ENCODE results near the gene CES1.
"Not testable (repeated sequence)": the region's sequence is repeated elsewhere in the genome, so short reads cannot be mapped to it uniquely, and the experiment has no call there.

CES1 gene

DNA sequence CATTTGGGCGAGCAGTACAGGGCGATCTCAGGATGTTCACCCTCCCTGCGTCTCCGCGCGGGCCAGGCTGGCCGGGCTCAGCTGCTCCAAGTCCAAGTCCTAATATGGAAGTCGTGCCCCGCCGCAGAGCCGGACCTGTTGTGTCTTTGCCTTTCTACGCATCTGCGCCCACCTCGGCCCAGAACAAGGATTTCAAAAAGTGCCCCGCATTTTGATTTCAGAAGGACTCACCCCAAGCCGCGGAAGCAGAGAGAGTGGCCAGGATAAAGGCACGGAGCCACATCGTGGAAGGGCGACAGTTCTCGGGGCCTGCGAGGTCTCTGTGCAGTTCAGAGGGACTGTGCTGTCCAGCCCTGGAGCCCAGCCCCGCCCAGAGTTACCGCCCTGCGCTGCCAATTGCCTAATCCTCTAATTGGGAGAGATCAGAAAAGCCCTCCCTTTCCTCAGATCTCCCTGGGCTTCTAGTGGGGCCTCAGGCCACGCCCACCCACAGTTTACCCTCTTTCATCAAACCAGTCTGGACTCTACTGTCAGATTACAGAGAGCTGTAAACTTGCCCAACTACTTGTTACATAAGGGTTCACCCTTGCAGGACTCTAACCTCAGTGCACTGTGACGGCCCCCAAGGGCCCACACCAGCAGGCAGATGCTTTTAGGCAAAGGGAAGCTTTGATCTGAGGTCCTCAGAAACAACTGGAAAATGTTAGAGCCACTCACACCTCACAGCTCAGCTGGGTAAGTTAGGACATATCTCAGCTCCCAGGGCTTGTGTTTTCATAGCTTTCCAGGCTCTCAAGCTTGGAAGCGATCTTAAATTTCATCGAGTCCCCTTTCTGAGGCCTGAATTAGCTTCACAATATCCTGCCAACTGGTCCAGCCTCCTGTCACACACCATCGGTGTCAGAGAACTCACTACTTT, at the start of gene CES1:
CES1 (minus strand) TSS at position 324 of the 919 bp plus-strand sequence; CDS start at position 283, 41 bp downstream.
- no peak for DNase-seq

DNA sequence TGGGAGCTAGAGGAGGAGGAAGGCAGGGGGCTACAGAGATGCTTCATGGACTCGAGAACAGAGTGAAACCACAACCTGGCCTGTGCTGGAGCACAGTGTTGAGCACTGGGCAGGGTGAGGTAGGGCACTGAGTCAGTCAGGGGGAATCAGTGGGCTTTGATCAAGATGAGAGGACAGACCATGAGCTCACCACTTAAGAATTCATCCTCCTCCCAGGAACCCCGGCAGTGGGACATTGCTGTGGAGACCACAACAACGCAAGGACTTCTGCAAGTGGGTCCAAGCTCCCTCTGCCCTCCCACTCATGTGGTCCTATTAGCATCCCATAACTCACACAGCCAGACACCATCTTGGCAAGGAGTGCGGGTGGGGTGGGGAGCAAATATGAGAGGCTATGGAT, 44.0 kb upstream of the CES1 start:
- no peak for DNase-seq

DNA sequence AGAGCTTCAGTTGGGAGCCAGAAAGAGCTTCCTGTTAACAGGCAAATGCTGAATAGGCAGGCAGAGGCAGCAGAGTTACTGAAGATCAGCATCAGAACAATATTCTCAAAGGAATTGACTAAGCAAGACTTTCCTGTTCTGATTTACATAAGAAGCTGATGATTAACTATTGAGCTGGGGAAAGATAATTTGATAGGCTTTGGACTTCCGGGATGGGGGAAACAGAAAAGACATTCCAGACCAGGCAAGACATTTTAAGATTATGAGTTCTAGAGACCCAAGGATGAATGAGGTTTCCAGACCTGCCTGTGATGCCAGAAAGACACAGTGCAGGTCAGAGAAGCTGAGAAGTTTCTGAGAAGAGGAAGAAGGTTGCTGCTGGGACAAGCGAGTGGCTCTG, 42.4 kb upstream of the CES1 start, which contains the start of gene CES5A:
CES5A (minus strand) TSS at position 101 of the 400 bp plus-strand sequence. CDS start 152 bp downstream, outside the sequence.
- DNase-seq = no peak

- no peak for DNase-seq
Observed at GRCh38 chr16:55873122-55873521, 40.2 kb upstream of the CES1 start.

- DNase-seq = no peak
Observed at GRCh38 chr16:55872130-55872529, 39.2 kb upstream of the CES1 start.

DNA sequence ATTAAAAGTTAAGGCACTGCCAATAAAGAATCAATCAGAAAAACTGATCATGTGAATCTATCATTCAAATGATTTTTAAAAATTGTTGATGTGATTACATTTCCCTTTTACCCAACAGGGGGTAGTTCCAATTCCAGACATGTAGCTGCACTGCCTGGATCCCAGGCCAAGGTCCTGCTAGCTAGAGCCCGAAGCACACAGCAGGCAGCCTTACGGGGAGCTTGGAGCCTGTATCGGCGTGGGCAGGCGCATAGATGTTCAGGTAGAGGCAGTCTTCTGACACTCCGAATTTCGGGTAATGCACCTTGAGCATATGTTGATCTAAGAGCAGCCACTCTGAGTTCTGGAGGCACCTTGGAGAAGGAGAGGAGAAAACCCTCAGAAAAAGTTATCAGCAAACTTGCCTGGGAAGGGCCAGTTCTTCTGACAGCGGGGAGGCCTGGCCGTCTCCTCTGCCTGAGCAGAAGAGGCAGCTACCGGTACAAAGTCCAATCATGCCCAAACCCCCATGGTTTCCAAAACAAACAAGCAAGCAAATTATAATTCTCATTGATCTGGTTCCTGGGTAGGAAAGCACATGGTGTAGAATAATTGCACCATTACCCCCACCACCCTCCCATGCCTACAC, 38.6 kb upstream of the CES1 start:
- DNase-seq = no peak

GRCh38 chr16:55868980-55869379, 36.1 kb upstream of the CES1 start:
- DNase-seq = no peak

DNA sequence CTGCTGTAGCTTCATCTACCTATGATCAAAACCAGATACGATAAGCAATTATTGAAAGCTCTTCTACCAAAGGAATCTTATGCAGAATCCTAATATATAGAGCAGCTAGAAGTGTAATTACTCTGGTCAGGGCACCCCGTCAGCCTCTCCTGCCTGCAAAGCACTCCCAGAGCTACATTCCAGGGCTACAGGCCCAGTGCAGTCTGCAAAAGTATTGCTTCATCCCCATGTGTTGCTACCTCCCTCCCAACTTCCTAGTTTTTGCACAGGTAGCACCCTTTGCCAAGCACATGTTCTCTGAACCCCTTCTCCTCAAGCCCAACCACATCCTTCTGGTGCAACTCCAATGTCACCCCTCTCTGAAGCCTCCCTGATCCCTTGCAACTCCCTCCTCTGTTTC, 35.2 kb upstream of the CES1 start:
- no peak for DNase-seq

DNA sequence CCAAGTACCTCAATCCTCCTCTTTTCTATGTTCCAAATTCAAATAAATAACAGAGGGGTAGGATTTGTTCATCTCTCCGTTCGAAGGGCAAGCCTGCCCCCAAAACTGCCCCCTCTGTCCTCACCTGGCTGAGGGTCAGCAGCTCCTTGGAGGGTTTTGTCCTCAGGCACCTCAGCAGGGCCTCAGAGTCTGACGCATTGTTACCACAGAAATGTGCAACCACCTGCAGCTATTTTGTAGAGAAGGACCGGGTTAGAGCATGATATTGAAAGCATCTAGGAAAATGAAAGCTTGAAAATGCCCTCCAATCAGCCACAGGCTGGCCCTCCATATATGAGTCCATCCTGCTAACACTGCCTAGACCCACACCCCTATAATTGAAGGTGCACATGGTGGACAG, 28.4 kb upstream of the CES1 start:
- DNase-seq = no peak

DNA sequence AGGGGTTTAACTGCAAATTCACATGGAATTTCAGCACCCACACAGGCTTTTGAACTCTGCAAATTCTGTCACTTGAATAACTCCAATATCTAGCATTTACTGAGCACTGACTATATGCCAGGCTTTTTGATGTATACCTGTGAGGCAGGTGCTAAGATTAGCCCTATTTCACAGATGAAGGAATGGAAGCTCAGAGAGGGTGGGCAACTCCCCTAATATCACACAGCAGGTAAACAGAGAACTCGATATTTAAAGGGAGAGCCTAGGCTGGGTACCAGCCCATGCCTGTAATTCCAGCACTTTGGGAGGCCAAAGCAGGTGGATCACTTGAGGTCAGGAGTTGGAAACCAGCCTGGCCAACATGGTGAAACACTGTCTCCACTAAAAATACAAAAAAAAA, 24.8 kb upstream of the CES1 start:
- not testable (repeated sequence) for DNase-seq

- no peak for DNase-seq
Observed at GRCh38 chr16:55856950-55857349, 24.1 kb upstream of the CES1 start.

DNA sequence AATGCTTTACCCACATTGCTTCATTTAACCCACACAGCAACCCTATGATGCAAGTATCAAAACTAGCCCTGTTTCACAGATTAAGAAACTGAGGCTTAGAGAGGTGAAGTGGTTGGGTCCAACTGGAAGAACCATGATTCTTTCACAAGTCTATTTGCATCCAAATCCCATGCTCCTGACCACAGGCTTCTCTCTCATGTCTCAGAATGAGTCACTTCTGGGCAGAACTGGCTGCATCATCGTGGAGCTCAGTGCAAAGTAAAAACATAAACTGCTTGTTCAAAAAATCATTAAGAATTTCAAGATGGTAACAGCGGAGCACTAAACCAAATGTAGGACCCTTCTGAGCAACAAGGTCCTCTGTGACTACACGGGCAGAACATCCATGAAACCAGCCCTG, 20.2 kb upstream of the CES1 start:
- no peak for DNase-seq

GRCh38 chr16:55849536-55849935, 16.6 kb upstream of the CES1 start:
- no peak for DNase-seq

- DNase-seq = no peak
Observed at GRCh38 chr16:55846598-55847346, 13.9 kb upstream of the CES1 start.

DNA sequence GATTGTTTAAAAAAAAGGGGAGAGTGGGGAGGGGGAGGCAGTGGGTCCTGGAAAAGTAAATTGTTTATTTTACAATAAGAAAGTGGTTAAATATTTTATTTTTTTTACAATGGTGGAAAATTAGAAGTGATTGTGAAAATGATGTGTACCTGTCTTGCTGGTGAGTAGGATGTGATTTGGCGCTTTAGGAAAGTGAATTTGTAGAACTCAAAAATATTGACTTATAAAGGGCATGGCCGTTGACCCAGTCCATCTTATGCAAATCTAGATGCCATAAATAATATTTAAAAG, 10.2 kb upstream of the CES1 start:
- no peak for DNase-seq

DNA sequence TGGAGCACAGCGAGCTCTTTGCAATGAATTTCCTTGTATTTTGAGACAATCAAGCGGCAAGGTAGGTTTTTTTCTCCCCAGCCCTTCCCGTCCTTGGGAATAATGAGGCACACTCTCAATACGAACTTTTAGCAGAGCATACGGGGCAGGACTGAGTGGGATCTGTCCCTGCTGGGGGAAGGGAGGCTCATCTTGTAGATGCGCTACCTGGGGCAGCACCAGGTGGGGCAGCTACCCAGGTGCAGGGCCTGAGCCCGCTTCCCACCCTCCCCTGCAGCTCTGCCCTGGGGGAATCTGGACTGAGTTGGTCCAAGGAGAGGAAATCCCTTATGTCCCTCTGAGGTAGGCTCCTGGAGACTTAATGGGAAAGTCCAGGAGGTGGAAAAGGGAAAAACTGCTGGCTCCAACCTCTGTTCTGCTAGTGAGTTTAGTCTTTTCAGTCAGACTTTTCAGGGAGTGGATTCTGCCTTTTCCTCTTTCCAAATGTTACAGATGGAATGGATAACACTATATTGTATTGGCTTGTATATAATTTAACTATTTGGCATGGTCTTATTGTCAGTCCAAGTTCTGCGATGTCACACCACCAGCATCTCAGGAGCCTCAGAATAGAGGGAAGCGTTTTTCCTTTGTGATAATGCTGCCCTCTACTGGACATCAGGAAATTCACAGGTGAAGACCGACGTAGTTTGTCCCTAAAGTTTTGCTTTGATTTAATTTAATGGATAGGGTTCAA, 9.6 kb upstream of the CES1 start:
- DNase-seq = no peak

DNA sequence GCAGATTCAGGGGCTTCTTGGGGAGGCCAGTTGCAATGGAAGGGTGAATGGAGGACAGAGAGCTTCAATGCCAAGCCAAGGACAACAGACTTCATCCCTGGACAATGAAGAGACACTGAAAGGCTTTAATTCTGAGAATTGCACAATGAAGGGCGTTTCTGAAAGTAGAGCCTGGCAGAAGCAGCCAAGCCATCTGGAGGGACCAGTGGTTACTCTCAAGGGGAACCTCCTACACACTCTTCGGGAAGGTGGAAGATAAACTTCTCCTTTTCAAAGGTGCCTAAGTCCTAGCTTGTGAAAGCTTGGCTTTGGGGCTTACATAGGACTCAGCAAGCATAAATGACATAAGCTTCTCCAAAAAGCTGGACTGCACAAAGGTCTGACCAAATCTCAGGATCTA, 6.2 kb upstream of the CES1 start:
- no peak for DNase-seq

GRCh38 chr16:55836158-55836611, 3.3 kb upstream of the CES1 start:
- DNase-seq = no peak

- no peak for DNase-seq
Observed at GRCh38 chr16:55835581-55835980, 2.7 kb upstream of the CES1 start.

DNA sequence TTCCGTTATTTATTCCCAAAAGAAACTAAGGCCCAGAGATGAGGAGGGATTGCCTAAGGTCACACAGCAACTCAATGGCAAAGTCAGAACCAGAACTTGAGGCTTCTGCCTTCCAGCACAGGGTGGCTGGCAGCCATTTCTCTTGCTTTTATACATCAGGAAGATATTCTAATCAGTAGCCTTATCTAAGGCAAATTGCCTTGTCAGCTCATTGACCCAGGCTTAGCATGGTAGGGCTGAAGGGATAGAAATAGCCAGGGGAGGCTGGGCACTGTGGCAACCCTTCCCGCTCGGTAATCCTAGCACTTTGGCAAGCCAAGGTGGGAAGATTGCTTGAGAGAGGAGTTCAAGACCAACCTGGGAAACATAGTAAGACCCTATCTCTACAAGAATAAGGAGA, 2.3 kb upstream of the CES1 start:
- DNase-seq = not testable (repeated sequence)

GRCh38 chr16:55834049-55834448, 1.2 kb upstream of the CES1 start:
- DNase-seq = no peak

DNA sequence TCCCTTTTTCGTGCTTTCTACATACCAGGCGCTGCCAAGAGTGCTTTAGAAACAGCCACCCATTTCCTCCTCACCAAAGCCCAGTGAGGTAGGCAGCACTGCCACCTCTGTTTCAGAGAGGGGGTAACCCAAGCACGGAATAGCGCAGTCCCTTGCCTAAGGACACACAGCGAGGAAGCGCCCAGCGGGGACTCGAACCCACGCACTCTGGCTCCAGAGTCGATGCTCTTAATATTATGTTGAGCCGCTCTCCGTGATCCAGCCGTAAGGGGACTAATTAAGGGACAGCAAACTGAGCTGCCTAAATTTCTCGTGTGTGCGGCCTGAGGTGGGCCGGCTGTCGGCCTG, 497 bp downstream of the CES1 start:
- DNase-seq = no peak

DNA sequence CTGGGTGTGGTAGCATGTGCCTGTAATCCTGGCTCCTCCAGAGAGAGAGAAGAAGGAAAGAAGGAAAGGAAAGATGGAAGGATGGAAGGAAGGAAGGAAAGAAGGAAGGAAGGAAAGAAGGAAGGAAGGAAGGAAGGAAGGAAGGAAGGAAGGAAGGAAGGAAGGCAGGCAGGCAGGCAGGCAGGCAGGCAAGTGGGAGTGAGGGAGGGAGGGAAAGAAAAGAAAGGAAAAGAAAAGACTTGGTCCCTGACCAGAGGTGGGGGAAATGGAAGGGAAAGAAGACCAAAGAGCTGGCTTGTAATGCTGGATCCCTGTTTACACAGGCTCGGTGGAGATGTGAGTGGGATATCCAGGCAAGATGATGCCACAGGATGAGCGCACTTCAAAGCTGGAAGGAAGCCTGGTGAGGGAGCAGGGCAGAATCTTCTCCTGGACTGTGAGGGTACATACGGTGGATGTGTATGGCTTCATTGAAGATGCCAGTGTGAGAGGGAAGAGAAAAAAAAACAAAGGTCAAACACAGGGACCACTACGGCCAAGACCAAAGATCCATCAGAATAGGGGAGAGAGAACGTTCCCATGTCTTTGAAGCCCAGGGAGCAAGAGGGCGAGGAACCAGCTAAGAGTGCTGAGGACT, 2.1 kb downstream of the CES1 start:
- no peak for DNase-seq

Measured in NK-92 treated with Interleukin-12 subunit alpha and Interleukin-12 subunit beta, amount 100 ng/mL, for 24 hours (cell line).